Measurements from ENCODE around the gene TRAPPC8.

Gene TRAPPC8

GRCh38 chr18:31793531-31793930, 149.4 kb downstream of the TRAPPC8 start:
- DNase-seq (ENCODE audit: low read depth): no peak

- DNase-seq (ENCODE audit: low read depth): no peak
Measured at GRCh38 chr18:31792580-31792911, 150.4 kb downstream of the TRAPPC8 start.

- DNase-seq (ENCODE audit: low read depth): no peak
Measured at GRCh38 chr18:31791817-31792579, 150.9 kb downstream of the TRAPPC8 start.

GRCh38 chr18:31789409-31789808, 153.5 kb downstream of the TRAPPC8 start:
- DNase-seq (ENCODE audit: low read depth): no peak

- no peak for DNase-seq (ENCODE audit: low read depth)
Measured at GRCh38 chr18:31783059-31783458, 159.9 kb downstream of the TRAPPC8 start.

All from EH (cell line).